NCI-H2081 treated with DMSO at 0.1 percent for 48 hours (cell line): ENCODE measurements around the gene KHDC1.
"Not testable (repeated sequence)": the region's sequence is repeated elsewhere in the genome, so short reads cannot be mapped to it uniquely, and the experiment has no call there.

Source experiments
- DNase-seq: peaks from one replicate; lab custom pipeline; 2025; lab: John Stamatoyannopoulos, UW

KHDC1 gene, protein sequence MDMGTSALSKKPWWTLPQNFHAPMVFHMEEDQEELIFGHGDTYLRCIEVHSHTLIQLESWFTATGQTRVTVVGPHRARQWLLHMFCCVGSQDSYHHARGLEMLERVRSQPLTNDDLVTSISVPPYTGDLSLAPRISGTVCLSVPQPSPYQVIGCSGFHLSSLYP

DNA sequence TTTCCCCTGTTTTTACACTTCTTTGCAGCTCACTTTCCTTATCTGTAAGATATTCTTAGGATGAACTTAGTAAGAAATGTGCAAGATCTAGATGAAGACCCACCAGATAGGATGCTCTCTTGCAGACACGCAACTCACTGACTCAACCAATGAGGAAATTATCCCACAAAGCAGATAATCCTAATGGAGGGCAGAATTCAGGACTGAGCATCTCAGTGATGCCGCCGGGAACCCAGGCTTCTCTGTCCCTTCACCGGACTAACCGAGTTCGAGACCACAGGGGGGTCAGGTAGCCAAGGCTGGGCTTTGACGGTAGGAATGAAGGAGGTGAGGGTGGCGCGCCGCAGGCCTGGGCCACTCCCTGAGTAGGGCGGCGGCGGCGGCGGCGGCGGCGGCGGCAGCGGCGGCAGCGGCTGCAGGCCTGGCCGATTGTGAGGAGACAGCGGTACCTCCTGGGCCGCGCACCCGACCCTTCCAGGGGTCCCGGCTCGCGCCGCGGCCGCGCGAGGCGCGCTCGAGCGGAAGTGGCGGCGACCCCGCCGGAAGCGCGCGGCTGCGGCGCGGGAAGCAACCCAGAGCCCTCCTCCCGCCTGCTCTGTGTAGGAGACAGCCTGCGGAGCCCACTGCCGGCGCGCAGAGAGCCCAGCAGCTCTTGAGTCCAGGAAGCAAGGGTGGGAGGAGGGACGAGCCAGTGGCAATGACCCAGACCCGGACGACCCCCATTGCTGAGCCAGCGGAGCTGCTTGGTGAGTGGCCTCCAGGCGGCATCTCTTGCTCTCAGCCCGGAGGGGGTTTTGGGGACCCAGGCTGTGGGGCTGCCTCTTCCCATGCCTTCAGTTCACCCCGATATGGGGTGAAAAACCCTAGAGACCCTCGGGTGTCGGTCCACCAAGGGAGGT lies at the start of gene KHDC1:
Gene KHDC1, minus strand, starts transcription at position 526 of the 899 bp plus-strand sequence. CDS start 20,679 bp downstream, outside the sequence.
- DNase-seq = peak; percentile 8

DNA sequence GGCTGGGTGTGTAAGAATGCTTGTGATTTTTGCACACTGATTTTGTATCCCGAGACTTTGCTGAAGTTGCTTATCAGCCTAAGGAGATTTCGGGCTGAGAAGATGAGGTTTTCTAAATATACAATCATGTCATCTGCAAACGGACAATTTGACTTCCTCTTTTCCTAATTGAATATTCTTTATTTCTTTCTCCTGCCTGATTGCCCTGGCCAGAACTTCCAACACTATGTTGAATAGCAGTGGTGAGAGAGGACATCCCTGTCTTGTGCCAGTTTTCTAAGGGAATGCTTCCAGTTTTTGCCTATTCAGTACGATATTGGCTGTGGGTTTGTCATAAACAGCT lies 47.5 kb upstream of the KHDC1 start:
- DNase-seq = not testable (repeated sequence)

DNA sequence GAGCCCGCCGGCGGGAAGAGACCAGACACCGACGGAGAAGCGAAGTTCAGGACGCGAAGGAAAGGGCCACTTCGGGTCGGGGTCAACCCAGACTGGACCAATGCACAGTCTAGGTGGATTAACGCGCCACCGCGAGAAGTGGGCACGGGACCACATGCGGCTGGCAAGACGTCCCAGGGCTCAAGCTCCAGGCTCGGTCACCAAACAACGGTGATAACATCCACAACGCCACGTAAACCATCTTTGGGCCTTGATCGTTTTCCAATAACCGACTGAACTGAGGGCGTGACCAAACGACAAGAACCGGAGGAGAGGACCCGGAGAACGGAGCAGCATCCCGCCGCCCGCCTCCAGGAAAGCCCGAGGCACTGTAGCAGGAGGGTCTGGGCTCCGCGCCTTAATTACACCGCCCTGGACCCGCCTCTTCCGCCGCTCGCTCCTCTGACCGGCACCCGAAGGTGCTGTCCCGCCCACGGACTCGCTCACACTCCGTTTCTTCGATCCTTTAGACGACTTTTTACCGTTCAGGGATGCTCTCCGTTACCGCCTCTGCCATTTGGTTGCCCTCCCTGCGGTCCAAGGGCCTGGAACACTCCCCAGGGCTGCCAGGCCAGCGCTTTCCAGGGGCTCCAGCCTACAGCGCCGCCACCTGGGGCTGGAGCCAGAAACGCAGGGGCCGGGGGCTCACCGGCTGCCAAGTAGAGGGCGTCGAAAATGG lies 46.9 kb upstream of the KHDC1 start:
- no peak for DNase-seq

DNA sequence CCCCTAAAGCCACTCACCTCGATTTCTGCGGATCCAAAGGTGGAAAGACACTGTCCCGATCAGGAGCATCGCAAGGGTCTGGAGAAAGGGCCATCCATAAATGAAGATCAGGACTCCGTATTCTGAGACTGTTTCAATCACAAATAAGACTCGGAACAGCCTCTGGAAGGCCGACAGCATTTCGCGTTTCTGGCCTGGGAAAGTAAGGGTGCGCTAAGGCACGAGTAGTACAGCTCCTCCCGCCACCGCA lies 46.5 kb upstream of the KHDC1 start:
- no peak for DNase-seq

DNA sequence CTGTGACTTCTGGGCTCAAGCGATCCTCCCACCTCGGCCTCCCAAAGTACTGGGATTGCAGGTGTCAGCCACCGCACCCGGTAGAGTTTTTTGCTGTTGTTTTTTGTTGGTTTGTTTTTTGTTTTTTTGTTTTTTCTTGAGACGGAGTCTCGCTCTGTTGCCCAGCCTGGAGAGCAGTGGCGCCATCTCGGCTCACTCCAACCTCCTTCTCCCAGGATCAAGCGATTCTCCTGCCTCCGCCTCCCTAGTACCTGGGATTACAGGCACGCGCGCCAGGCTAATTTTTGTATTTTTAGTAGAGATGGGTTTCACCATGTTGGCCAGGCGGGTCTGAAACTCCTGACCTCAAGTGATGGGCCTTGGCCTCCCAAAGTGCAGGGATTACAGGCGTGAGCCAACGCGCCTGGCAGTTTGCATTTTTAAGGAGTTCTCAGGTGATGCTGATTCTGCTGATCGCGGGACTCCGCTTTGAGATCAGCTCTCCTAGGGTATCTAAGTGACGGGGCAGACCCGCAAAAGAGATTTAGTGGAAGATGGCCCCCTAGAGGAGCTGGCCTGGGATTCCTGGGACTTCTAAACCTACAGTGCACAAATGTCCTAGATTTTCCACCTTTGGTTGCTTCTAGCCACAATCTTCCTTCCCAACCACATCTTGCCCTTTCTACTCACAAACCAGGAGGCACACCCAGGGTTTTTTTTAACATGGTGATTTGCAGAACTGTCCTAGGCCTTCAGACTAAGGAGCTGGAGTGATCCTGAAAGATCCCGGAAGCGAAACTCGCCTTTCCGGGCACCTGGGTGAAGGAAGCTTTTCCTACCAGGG lies 45.9 kb upstream of the KHDC1 start:
- no peak for DNase-seq

DNA sequence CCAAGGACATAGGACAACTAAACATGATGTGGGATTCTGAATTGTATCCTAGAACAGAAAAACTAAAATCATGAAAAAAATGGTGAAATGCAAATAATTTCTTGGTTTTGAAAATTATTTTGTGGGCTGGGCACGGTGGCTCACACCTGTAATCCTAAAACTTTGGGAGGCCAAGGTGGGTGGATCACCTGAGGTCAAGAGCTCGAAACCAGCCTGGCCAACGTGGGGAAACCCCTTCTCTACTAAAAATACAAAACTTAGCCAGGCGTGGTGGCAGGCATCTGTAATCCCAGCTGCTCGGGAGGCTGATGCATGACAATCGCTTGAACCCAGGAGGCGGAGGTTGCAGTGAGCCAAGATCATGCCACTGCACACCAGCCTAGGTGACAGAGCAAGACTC lies 40.8 kb upstream of the KHDC1 start:
- not testable (repeated sequence) for DNase-seq

DNA sequence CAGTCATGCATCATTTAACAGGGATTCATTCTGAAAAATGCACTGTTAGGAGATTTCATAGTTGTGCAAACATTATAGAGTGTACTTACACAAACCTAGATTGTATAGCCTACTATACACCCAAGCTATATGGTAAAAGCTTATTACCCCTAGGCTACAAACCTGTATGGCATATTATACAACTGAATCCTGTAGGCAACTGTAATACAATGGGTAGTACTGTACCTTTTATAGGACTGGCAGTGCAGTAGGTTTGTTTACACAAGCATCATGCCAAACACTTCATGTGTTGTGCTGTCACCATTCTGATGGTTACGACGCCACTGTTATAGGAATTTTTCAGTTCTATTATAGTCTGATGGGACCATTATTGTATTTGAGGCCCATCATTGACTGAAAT lies 39.3 kb upstream of the KHDC1 start:
- DNase-seq = no peak

DNA sequence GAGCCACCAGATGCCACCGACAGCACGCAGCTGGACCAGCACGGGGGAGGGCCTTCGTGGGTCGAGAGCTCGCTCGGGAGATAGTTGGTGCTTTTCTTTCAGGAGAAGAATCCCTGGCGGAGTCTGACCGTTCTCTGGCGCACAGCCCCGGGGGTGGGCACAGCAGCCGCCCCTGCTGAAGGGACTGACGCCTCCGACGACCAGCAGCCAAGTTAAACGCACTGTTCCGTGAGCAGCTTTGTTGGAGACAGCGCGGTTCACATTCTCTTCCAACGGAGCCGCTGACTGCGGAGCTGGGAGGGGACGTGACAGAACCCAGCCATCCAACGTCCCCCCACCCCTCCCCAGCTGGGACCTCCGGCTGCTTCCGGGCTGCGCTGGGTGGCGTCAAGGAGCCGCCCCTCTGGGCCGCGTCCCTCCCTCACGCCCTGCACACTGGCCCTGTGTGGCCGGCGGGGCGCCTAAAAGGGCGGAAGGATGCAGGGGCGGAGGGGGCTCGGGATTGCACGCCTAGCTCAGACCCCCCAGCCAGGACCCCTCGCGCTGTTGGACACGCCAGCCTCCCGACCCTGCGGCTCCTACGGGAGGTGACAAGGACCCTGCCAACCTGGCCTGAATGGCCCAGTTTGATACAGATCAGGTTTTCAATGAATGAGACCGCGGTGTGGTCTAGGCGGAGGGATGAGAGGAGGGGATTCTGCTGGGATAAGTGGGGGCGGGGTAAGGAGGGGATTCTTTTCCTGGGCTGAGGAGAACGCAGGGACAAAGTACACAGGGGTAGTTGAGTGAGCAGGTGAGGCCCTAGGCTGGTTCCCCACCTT lies 36.4 kb upstream of the KHDC1 start:
- DNase-seq = no peak

DNA sequence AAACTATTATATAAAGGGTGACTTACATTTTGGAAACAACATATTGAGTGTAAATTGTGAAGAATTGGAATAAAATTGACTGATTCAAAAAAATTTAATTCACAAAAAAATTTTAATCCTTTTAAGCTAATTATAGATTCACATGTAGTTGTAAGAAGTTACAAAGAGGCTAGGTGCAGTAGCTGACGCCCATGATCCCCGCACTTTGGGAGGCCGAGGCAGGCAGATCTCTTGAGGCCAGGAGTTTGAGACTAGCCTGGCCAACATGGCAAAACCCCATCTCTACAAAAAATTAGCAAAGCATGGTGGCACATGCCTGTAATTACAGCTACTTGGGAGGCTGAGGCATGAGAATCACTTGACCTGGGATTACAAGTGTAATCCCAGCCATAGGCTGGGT lies 30.3 kb upstream of the KHDC1 start:
- DNase-seq = no peak

DNA sequence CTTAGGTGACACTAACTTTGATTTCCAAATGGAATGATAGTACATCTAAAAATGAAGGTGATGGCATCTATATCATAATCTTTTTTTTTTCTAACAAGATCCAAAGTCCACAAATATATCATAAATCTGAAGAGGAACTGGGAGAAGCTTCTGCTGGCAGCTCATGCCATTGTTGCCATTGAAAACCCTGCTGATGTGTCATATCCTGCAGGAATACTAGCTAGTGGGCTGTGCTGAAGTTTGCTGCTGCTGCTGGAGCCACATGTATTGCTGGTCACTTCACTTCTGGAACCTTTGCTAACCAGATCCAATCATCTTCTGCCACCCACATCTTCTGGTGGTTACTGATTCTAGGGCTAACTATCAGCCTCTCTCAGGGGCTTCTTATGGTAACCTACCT lies 27.4 kb upstream of the KHDC1 start:
- no peak for DNase-seq

DNA sequence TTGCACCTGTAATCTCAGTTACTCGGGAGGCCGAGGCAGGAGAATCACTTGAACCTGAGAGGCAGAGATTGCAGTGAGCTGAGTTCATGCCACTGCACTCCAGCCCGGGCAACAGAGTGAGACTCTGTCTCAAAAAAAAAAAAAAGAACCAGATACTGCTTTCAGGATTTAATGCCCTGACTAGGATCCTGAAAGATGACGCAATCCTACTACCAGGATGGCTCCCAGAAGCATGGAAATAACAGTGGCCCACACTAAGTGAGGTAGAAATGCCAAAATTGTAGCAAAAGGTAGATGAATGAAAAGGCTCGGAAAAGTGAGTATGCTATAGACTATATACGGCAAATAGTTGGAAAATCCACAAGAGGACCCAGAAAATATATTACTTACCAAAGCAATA lies 23.8 kb upstream of the KHDC1 start:
- DNase-seq = no peak

DNA sequence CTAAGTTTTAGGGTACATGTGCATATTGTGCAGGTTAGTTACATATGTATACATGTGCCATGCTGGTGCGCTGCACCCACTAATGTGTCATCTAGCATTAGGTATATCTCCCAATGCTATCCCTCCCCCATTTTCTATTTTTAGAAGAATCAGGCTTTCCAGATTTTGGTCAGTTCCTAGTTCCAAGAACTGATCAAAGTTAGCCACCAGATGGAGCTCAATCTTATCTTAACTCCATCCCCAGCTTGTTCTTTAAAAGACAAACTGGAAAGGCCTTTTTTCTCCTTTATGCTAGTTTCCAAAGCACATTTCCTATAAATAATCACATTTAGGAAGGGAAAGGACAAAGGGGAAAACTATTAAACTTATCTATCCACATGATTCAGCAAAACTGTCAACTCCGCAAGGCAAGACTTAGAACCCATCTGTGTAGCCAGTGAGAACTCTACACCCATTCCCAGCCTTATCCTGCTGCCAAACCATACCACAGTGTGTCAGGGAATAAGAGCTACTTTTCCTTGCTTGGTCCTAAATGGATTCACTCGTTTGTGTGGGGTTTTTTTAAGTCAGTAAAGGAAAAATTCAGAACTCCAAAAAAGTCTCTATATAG lies 22.8 kb upstream of the KHDC1 start:
- DNase-seq = no peak

DNA sequence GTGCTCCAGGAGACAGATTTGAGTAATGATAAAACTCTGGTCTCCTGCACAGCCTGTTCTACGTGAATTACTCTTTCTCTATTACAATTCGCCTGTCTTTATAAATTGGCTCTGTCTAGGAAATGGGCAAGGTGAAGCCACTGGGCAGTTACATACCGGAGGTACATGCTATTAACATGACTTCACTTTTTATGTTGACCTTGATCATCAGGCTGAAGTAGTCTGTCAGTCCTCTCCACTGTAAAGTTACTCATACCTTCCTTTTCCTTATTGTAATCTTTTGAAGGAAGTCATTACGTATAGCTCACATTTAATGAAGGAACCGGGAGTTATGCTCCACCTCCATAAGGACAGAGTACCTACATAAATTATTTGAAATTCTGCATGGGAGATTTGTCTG lies 19.9 kb upstream of the KHDC1 start:
- DNase-seq = no peak

DNA sequence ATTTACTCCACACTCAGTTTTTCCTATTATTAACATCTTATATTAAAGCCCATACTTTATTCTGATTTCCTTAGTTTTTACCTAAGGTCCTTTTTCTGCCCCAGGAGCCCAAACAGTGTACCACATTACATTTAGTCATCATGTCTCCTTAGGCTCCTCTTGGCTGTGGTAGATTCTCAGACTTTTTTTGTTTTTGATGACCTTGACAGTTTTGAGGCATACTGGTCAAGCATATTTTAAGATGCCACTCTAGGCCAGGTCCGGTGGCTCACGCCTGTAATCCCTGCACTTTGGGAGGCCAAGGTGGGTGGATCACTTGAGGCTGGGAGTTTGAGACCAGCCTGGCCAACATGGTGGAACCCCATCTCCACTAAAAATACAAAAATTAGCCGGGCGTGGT lies 18.7 kb upstream of the KHDC1 start:
- DNase-seq = not testable (repeated sequence)

DNA sequence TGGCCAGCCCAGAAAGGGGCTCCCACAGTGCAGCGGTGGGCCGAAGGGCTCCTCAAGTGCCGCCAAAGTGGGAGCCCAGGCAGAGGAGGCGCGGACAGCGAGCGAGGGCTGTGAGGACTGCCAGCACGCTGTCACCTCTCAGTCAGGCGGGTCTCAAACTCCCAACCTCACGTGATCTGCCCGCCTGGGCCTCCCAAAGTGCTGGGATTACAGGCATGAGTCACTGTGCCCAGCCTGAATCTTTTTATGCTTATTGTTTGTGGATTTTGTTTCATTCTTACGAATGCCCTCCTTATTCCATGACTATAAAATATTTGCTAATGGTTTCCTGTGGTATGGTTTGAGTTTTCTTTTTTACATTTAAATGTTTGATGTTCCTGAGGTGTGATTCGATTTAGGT lies 6.3 kb upstream of the KHDC1 start:
- not testable (repeated sequence) for DNase-seq

DNA sequence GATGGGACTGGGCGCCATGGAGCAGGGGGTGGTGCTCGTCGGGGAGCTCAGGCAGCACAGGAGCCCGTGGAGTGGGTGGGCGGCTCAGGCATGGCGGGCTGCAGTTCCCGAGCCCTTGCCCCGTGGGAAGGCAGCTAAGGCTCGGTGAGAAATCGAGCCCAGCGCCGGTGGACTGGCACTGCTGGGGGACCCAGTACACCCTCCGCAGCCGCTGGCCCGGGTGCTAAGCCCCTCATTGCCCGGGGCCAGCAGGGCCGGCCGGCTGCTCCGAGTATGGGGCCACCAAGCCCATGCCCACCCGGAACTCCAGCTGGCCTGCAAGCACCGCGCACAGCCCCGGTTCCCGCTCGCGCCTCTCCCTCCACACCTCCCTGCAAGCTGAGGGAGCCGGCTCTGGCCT lies 5.9 kb upstream of the KHDC1 start:
- not testable (repeated sequence) for DNase-seq

DNA sequence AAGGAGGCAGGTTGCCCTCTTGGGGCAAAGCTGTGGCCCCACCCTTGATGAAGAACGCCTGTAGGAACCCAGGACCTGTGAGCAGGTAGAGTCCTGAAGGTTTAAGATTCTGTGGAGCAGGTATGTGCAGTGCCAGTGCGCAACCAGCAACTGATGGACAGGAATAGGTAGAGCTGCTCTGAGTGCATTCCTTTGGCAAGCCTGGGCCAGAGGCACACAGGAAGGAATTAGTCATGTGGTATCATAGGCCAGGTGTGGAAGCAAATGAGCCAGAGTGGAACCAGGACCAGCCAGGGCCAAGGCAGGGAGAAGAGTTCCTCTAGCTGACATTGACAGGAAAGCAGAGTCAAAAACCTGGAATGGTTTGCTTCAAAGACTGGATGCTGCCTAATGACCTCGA lies 1.4 kb upstream of the KHDC1 start:
- DNase-seq = no peak

DNA sequence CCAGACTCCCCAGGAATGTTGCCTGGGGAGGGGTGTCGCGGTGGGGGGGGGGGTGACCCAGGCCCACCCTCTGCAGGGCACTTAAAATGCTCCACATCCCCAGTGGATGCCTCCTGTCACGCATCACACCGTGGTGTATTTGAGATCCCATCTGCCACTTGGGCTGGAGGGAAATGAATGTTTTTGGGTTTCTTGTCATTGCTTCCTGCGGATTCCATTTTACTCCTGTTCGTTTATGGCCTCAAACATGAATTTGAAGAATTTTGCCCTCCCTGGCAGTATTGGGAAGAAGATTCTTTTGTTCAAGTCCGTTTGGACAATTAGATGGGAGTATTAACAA lies 544 bp upstream of the KHDC1 start:
- no peak for DNase-seq

DNA sequence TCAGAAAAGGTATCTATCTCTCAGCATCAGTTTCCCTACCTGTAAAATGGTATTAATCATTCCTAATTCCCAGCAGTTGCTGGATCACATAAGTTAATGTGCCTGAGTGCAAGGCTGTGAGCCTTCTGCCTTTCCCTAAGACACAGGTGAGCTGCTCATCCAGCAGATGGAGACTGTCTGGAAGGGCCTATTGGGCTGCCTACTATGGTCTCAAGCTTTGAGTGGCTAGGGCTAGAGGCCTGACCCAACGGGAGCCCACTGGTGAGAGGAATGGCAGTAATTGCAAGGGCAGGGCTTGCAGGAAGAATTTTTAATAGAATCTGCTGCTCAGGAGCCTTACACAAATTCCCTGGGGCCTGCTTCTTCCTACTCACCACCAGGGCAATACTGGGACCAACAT lies 4.3 kb downstream of the KHDC1 start:
- DNase-seq = no peak

DNA sequence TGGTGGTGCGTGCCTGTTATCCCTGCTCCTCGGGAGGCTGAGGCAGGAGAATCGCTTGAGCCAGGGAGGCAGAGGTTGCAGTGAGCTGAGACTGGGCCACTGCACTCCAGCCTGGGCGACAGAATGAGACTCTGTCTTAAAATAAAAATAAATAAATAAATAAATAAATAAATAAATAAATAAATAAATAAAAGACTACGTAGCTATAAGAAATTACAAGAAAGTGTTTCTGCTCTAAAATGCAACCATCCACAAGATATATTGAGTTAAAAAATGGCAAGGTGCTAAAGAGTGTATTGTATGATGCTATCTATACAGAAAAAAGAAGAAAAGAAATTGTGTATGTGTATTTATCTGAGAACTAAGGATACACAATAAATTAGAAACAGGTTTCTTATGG lies 8.7 kb downstream of the KHDC1 start:
- DNase-seq = not testable (repeated sequence)

DNA sequence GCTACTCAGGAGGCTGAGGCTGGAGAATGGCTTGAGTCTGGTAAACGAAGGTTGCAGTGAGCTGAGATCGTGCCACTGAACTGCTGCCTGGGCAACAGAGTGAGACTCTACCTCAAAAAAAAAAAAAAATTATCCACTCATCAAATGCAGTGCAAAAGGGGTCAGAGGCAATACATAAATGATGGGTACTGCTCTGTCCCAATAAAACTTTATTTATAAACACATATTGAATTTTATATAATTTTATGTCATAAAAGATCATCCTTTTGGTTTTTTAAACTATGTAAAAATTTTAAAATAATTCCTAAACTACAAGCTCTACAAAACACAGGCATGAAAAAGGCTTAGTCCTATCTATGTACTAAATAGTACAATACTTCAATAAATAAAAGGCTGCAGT lies 10.3 kb downstream of the KHDC1 start:
- DNase-seq = no peak
